Measurements from ENCODE around the gene LUC7L.
"Not testable (repeated sequence)": the region's sequence is repeated elsewhere in the genome, so short reads cannot be mapped to it uniquely, and the experiment has no call there.

Gene LUC7L, protein sequence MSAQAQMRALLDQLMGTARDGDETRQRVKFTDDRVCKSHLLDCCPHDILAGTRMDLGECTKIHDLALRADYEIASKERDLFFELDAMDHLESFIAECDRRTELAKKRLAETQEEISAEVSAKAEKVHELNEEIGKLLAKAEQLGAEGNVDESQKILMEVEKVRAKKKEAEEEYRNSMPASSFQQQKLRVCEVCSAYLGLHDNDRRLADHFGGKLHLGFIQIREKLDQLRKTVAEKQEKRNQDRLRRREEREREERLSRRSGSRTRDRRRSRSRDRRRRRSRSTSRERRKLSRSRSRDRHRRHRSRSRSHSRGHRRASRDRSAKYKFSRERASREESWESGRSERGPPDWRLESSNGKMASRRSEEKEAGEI

DNA sequence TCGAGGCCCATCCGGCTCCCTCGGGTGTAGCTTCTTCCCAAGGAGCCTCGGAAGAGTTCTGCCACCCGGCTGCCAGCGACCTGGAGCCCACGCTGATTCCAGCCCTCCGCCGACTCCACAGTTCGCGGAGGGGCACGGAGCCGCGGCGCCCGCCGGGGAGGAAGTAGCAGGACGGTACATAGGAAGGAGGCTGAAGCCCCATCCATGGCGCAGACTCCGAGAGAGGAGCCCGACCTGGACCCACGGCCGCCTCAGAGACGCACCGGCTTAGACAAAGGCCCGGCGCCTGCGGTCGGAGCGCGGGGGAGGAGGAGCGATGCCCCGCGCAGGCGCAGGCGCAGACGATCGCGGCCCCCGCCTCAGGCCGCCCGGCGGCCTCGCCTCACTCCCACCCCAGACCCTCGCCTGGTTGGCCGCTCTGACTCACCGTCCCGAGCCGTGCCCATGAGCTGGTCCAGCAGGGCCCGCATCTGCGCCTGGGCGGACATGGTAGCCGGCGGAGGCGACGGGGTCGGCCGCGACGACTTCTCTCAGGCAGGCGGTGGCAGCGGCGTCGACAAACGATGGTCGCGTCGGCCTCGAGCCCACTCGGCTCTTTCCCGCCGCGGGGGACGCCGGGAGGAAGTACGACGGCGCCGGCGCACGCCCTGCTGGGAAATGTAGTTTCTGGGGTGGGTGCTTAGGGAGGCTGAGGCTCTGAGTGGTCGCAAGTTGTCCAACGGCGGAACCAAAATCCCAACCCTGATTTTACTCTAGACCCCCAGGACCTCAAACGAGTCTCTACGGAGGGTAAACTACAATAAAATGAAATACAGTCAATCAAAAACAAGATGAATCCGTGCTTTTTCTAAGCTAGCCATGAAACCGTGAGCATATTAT is at the start of gene LUC7L:
Gene LUC7L (minus strand): TSS at position 598 of the 879 bp plus-strand sequence. CDS start 110 bp downstream, at position 488.
- DNase-seq, result peak; percentile 86

DNA sequence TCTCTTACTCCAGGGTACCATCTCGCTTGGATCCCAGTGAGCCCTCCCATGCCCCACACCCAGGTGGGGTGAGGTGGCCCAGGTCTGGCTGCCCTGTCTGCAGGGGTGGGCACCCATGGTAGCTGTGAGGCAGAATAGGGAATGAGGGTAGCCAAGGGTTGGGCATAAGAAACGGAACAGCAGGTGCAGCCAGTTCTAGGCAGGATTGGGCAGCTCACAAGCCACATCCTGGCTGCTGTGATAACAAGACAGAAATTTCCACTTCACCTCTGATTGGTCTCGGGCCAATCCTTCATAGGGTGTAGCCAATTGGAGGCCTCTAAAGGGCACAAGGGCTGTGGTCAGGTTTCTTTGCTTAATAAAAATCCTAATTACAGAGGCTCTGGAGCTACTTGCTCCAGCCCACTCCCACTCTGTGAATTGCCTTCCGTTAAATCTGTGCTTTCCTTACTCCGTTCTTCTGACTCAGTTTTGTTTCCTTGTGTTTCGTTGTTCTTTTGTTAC is 49.7 kb upstream of the LUC7L start:
- DNase-seq, result peak; percentile 35

DNA sequence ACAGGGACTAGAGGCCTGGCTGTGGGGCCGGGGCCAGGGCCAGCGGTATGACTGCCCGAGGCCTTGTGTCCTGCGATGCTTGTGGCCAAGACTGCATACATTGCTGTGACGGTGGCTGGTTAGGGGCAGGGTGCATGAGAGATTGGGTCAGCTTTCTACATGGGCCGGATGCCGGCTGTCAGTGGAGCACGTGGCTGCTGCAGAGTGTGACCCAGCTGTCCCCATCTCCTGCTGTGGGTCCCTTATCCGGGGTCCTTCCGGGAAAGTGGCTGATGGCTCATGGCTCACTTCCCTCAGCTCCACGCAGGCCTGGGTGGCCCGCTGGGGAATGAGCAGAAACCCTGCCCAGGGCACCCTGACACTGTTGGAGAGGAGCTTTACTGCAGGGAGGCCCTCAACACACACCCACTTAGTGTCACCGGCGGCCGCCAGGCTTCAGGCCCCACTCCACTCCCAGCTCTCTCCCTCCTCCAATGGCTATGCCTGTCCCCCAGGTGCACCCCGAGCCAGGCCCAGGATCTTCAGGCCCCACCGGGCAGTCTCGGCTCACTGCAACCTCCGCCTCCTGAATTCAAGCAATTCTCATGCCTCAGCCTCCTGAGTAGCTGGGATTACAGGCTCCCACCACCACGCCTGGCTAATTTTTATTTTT is 47.3 kb upstream of the LUC7L start:
- DNase-seq, result no peak

DNA sequence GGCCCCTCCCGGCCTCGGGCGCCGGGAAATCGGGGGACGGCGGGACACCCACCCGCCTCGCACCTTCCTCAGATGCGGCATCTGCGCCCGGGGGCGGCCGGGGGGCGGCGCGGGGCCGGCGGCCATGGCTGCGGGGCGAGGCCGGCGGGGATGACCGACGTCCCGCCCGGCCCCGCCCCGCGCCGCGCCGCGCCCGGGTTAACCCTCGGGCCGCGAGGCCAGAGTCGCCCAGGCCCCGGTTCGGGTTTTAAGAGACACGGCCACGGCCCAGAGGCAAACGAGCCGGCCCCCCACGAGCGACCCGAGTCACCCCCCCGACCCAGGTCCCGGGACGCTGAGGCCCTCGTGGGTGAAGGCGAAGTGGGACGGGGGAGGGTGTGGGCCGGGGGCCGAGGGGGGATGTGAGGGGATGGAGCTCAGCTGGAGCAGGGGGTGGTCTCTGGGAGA is 46.6 kb upstream of the LUC7L start, which contains the start of gene RGS11:
Gene RGS11 (minus strand): TSS at position 159 of the 447 bp plus-strand sequence. CDS start 33 bp downstream, at position 126.
- no peak for DNase-seq

DNA sequence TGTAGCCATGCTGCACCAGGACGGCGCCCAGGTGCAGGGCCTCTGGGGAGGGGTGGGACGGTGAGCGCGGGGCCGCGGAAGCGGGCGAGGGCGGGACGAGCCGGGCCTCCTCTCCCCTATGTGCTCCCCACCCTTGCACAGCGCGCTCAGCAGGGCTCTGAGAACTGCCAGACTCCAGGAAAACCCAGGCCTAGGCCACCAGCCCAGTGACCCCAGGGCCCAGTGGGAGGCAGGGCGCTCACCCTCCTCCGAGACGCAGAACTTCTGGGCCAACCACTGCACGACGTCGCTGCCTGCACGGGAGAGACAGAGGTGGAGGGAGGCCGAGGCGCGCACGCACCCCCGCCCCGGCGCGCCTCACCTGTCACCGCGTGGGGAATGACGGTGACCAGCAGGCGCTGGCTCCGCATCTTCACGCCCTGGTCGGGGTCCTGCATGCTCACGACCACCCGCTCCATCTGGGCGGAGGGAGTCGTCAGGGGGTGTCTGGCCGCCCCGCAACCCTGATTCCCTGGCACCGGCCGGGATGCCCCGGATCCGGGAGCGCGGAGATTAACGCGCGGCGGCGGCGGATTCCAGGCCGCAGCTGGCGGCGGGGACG is 45.9 kb upstream of the LUC7L start:
- DNase-seq, result no peak

DNA sequence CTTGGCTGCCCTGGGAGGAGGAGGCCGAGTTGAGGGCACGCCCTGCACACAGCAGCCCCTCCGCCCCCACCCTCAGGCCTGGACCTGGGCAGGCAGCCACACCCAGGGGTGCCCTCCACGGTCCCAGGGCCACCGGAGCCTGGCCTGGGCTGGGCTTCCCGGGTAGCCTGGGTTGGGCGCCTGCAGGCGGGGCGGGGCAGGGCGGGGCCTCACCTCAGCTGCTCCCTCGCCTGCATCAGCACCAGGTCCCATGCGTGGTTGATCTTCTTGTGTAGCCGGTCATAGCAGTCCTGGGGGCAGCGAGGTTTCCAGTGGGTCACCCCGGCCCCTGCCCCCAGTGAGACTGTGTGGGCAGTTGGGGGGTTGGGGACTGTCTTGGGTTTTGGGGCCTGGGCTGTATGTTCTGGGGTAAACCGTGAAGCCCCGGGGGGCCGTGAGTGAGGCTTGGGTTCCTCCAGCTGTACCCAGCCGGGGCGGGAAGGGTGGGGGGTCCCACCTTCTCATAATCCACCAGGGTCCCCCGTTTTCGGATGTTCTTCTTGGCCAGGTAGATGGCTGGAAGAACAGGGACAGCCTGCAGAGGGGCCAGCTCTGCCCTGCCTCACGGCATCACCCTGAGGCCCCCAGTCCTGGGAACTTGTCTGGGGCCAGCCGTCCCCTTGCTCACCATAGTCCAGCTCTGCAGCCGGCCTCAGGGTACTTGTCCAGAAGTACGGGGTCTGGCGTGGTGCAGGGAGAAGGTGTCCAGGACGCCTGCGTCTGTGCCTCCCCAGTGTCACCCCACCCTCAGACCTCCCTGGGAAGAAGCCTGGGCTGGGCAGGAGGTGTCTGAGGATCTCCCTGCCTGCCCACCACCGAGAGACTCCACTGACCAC is 44.5 kb upstream of the LUC7L start:
- no peak for DNase-seq

DNA sequence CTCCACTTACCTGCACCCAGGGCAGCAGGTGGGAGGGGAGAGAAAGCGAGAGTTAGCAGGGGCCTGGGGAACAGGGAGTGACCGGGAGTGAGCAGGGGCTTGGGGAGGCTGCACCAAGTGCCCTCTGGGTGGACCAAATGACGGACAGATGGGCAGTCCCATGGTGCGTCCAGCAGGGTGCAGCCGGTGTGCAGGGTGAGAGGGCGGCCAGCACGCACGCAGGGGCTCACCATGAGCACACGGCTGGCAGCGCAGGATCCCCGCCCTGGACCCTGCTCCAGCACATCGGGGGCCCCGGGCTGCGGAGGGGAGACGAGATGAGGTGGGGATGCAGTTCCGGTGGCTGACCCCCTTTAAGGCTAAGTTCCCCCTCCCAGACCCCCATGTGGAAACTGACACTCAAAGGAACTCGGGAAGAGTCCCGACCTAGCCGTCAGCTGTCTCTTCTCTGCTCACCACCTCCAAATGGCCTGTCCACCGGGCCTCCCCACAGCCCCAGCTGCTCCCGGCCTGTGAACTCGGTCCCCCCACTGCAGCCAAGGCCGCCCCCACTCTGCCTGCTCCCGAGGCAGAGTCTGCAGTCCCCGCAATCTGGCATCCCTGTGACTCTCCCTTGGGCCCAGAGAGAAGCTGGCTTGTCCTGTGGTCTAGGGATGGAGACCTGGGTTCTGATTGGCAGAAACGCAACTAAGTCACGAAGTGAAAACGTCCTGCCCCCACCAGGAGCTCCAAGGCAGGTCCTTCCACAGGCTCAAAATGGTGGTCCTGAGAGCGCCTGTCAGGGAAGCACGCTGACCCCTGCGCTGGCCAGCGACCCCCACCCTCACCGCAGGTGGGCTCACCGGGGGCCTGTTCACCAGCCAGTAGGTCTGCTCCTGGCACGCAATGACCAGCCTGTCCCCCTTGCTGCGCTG is 43.6 kb upstream of the LUC7L start:
- no peak for DNase-seq

DNA sequence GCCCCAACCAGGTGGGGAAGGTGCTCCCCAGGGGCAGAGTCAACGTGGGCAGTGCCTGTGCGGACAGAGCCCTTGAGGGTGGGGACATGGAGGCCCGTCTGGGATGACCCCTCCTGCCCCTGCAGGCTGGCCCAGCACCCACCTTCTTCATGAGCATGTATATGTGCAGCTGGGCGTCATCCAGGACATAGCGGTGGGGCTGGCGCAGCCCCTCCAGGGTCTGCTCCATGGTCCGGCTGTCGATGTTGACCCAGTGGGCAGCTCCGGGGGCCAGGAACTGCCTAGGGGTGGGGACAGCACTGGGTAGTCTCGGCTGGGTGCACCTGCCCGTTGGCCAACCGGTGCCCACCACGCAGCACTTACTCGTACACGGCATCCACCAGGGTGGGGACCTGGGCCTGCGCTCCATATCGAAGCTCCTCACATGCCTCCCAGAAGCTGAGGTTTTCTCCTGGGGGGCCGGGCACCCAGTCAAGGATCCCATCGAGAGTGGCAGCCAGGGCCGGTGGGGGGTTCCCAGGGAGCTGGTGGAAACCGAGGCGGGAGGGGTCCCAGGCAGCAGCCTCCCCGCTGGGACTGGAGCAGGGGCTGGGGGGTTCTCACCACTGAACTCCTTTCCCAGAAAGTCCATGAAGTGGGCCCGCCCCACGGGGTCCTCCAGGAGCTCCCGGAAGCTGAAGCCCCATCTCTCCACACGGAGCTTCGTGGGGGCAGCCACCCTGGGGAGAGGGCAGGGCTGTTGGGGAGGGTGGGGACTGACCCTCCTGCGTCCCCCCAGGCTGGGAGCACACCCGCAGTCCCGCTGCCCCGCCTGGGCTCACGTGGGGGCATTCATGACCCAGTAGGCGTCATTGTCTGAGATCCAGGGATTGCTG is 41.4 kb upstream of the LUC7L start:
- DNase-seq, result no peak

DNA sequence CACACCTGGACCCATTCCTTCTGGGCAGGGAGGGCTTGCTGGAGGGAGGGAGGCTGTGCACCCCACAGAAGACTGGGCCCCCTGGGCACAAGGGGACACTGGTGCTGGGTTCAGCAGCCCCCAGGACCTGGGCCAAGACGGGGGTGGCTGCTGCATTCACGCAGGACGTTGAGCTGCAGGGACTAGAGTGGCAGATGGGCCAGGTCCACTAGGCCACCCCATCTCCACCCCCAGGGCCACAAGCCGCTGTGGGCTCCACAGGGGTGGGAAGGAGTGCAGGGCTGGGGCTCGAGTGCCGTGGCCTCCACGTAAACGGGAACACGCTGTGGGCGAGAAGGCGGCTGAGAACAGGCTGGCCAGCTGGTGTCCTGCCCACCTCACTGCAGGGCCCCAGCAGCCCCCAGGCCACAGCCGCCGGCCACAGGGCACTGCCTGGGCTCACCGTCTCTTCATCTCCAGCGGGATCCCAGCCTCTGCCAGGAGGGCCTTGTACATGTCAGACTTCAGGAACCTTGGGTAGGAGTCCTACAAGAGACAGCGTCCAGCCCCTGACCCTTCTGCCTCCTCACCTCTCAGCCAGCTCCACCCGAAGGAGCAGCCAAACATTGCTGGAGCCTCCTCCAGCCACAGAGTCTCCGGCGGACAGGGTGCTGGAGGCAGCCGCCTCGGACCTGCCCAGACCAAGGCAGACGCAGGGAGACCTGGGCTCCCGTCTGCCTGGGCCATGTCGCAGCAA is 40.0 kb upstream of the LUC7L start:
- DNase-seq, result no peak

DNA sequence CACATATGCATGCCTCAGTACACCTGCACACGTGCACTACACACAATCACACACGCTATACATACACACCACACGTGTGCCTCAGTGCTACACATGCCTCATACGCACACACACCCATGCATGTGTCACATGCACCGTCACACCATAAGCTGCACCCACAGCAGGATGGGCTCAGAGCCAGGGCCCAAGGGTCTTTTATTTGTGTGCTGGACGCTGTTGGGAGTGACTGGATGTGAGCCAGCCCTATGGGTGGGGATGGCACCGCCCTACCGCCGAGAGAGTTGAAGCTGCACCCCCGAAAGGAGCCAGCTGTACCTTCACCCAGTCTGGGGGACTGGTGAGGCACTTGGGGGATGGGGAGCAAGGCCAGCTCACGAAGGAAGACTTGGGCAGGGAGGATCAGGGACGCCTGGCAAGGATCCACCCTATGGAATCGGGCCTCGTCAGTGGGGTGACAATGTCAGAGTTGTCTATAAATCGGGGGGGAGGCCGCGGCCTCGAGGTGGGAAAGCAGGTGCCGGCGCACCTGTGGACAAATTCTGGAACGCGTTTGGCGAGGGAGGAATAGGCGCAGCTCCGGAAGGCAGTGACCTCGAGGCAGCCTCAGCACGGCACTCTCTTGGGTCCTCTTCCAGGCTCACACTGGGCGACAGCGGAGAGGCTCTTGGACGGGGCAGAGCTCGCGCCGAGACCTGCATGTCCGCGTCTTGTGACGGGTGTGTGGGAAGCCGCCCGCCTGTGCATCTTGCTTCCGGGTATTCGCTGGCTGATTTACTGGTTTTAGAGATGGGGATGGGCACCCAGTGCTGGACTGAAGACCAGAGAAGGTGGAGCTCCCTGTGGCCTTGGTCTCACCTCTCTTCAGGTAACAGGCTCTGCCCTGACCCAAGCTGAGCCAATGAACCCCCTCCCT is 39.1 kb upstream of the LUC7L start:
- DNase-seq, result peak; percentile 87

DNA sequence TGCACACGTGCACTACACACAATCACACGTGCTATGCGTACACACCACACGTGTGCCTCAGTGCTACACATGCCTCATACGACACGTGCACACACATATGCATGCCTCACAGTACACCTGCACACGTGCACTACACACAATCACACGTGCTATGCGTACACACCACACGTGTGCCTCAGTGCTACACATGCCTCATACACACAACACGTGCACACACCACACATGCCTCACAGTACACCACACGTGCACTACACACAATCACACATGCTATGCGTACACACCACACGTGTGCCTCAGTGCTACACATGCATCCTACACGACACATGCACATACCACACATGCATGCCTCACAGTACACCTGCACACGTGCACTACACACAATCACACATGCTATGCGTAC is 38.3 kb upstream of the LUC7L start:
- not testable (repeated sequence) for DNase-seq

DNA sequence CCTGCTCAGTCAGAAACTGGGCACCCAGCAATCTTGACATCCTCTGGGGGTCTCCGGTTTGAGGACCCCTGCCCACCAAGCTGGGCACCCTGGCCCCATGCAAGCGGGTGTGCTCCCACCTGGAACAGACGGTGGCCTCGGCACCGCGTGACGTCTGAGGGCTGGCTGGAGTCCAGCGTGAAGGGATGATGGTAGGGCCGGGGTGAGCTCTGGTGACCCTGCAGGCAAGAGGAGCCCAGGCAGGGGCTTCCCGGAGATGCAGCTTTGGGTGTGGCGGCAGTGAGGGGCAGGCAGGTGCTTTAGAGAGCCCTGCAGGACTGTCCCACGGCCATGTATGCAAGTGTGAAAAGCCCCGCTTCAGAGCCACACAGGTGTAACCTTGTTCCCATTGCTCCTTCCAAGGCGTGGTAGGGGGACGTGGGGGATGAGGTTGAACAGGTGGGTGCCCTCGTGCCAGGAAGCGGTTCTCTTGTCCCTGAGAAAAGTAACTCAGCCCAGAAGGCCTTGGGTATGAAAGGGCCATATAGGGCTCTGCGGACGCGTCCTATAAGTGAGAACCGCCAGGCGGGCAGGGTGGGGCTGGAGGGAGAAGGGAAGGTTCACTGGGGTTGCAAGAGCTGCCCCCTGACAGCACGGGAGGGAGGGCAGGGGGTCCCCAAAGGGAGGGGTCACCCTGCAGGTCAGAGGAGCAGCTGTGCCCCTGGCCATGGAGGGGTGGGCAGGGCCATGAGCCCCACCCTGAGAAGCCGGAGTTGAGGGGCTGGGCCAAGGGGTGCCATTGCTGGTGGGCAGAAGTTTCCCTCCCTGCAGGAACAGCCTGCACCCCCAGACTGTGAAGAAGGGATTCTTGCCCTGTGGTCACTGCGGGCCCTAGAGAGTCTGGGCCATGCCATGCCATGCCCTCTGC is 37.3 kb upstream of the LUC7L start:
- no peak for DNase-seq

DNA sequence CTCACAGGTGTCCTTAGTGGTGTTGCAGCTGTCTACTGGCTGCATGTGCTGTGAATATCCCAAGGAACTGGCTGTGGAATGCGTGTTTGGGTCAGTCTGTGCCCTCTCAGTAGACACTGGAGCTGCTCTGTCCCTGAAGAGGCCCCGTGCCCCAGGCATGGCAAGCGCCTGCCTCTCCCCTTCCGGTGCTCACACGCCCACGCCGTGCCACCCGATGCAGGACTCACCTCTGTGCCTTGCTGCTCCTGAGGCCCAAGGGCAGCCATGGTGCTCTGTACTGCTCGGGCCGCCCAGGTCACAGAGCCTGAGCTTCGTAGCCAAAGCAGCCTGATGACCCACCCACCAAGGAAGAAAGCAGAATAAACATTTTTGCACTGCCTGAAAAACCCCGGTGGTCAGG is 36.5 kb upstream of the LUC7L start:
- DNase-seq, result no peak

DNA sequence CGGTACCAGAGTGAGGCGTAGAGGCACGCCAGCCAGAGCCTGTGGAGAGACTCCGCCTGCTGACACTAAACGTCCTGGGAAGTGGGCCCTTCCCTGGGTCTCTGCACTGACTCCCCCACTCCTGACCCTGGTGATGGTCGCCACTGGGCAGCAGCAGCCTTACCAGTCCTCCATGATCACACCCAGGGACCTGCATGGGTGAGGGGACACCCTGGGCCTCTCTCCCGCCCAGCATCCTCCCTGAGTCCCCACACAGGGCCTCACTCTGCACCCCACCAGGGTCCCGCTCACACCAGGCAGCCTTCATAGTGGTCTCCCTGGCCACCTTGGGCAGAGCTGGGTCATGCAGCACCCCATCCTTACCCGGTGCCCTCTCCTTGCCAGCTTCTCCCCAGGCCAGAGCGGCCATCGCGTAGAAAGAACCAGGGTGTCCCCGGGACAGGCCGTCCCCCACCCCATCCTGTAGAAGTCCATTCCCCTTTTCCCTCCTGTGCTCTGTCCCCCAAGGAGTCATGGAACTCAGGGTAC is 35.8 kb upstream of the LUC7L start:
- no peak for DNase-seq

DNA sequence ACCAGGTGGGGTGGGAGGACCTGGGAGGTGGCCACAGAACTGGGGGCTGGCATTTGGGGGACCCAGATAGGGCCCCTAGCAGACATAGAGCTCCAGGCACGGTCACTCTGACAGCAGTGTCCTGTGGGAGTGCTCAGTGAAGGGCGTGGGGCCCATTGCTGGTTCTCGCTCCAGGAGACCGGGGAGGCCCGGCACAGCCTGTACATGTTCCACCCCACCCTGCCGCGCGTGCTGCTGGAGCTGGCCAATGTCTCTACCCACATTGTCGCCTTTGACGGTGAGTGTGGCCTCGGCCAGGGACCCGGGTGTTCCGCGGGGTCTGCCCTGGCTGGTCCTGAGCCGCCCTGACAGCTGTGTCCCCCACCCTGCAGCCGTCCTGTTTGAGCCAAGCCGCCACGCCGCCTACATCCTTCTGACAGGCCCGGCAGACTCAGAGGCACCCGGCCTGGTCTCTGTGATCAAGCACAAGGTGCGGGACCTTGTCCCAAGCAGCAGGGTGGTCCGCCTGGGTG is 35.2 kb upstream of the LUC7L start:
- no peak for DNase-seq

DNA sequence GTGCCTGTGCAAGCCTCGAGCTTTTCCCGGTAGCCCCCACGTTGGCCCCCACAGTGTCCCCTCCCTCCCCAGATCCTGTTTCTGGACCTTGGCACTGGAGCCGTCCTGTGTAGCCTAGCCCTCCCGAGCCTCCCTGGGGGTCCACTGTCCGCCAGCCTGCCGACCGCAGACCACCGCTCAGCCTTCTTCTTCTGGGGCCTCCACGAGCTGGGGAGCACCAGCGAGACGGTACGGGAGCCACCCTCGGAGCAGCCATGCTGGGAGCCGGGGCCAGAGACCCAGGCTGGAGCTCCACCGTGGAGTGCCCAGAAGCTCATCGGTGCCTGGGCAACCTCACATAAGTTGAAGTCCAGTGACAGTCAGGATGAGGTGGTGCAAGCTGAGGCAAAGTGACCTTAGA is 34.7 kb upstream of the LUC7L start:
- no peak for DNase-seq

All from COR-L47 (cell line).